GM23338 (cell line): ENCODE results near the gene SLC25A29. TPM values are rescaled to one million over a fixed set of nuclear protein-coding genes. Genes with fewer than 3 reads are reported as not detected.

Source experiments
- ATAC-seq: fragments of 200-7000 bp; cut with Tn5 transposase; 3 replicates; pipeline ENCODE4 v1.9.1; 2020
- DNase-seq: peaks from one replicate; pipeline ENCODE4 v3.0.0-alpha.2; 2015; ENCODE audit warnings: low spot score
- H2AFZ ChIP-seq: fragments of 200-600 bp; sonication (generic); 2 replicates; pipeline ENCODE4 v1.8.0; 2016; ENCODE audit warnings: antibody characterized with exemption, mild to moderate bottlenecking, moderate library complexity
- H3F3A ChIP-seq: fragments of 200-600 bp; sonication (generic); replicated peaks from 2 replicates; pipeline ENCODE4 v1.8.0; 2017; ENCODE audit warnings: antibody characterized with exemption, mixed run types, low read depth
- H3K27ac ChIP-seq: fragments of 200-600 bp; sonication (generic); 2 replicates; pipeline ENCODE4 v1.6.1; 2016; ENCODE audit warnings: low read depth
- H3K27me3 ChIP-seq: fragments of 200-600 bp; sonication (generic); 2 replicates; pipeline ENCODE4 v1.8.0; 2016; ENCODE audit warnings: mild to moderate bottlenecking, mixed run types, moderate library complexity; ENCODE audit not compliant: insufficient read depth
- H3K36me3 ChIP-seq: fragments of 200-600 bp; sonication (generic); 2 replicates; pipeline ENCODE4 v1.8.0; 2016; ENCODE audit warnings: mild to moderate bottlenecking; ENCODE audit not compliant: insufficient read depth
- H3K4me1 ChIP-seq: fragments of 200-600 bp; sonication (generic); 2 replicates; pipeline ENCODE4 v1.8.0; 2016; ENCODE audit warnings: mild to moderate bottlenecking, moderate library complexity; ENCODE audit not compliant: insufficient read depth
- H3K4me2 ChIP-seq: fragments of 200-600 bp; sonication (generic); 2 replicates; pipeline ENCODE4 v1.7.1; 2017; ENCODE audit warnings: mixed run types
- H3K4me3 ChIP-seq: fragments of 200-600 bp; sonication (generic); 2 replicates; pipeline ENCODE4 v1.6.1; 2016; ENCODE audit warnings: mixed run types
- H3K79me2 ChIP-seq: fragments of 200-600 bp; sonication (generic); replicated peaks from 2 replicates; pipeline ENCODE4 v1.8.0; 2017; ENCODE audit warnings: mild to moderate bottlenecking; ENCODE audit not compliant: insufficient read depth
- H3K9me2 ChIP-seq: fragments of 200-600 bp; sonication (generic); 2 replicates; pipeline ENCODE4 v1.8.0; 2017; ENCODE audit not compliant: insufficient read depth
- H4K20me1 ChIP-seq: fragments of 200-600 bp; sonication (generic); replicated peaks from 2 replicates; pipeline ENCODE4 v1.8.0; 2017; ENCODE audit warnings: mild to moderate bottlenecking; ENCODE audit not compliant: insufficient read depth
- H3K27ac Mint-ChIP-seq: 2 replicates; pipeline ENCODE4 v1.8.0; 2020; ENCODE audit warnings: inconsistent platforms, mild to moderate bottlenecking, moderate library complexity, mixed read lengths
- H3K27me3 Mint-ChIP-seq: 3 replicates; pipeline ENCODE4 v1.8.0; 2022; ENCODE audit warnings: low read depth, mild to moderate bottlenecking, moderate library complexity, mixed read lengths, inconsistent platforms; ENCODE audit not compliant: insufficient read depth, poor library complexity
- H3K36me3 Mint-ChIP-seq: 3 replicates; pipeline ENCODE4 v1.8.0; 2021; ENCODE audit warnings: low read depth, mild to moderate bottlenecking, inconsistent platforms, moderate library complexity, mixed read lengths
- H3K4me1 Mint-ChIP-seq: 3 replicates; pipeline ENCODE4 v1.8.0; 2020; ENCODE audit warnings: mild to moderate bottlenecking, inconsistent platforms, mixed read lengths
- H3K4me3 Mint-ChIP-seq: 3 replicates; pipeline ENCODE4 v1.8.0; 2021; ENCODE audit warnings: moderate library complexity, mild to moderate bottlenecking, inconsistent platforms, mixed read lengths
- H3K9me3 Mint-ChIP-seq: 3 replicates; pipeline ENCODE4 v1.8.0; 2020; ENCODE audit warnings: moderate library complexity, mild to moderate bottlenecking, inconsistent platforms, mixed read lengths
- CREB1 ChIP-seq: fragments of 250-450 bp; sonication (Bioruptor Pico); IDR thresholded peaks from 2 replicates; pipeline ENCODE4 v1.5.0; 2020; ENCODE audit warnings: low read depth, mild to moderate bottlenecking, moderate library complexity
- EZH2phosphoT487 ChIP-seq: fragments of 200-600 bp; sonication (generic); IDR thresholded peaks from one replicate; pipeline ENCODE4 v1.8.1; 2018; ENCODE audit warnings: antibody characterized with exemption; ENCODE audit not compliant: unreplicated experiment
- JUNB ChIP-seq: IDR thresholded peaks from one replicate; pipeline ENCODE4 v1.6.1; 2016; ENCODE audit warnings: antibody characterized with exemption; ENCODE audit not compliant: unreplicated experiment
- NANOG ChIP-seq: IDR thresholded peaks from 2 replicates; pipeline ENCODE4 v1.6.1; 2016; ENCODE audit warnings: antibody characterized with exemption, borderline replicate concordance
- POLR2AphosphoS5 ChIP-seq: IDR thresholded peaks from 2 replicates; pipeline ENCODE4 v1.6.1; 2016; ENCODE audit warnings: antibody characterized with exemption, low read depth
- STAT1 ChIP-seq: IDR thresholded peaks from one replicate; pipeline ENCODE4 v1.6.1; 2016; ENCODE audit warnings: antibody characterized with exemption; ENCODE audit not compliant: unreplicated experiment
- ZNF114 ChIP-seq: fragments of 250-450 bp; sonication (Bioruptor Pico); IDR thresholded peaks from 2 replicates; pipeline ENCODE4 v1.5.0; 2020; ENCODE audit warnings: mild to moderate bottlenecking, moderate library complexity
- ZNF331 ChIP-seq: fragments of 250-450 bp; sonication (Bioruptor Pico); IDR thresholded peaks from 2 replicates; pipeline ENCODE4 v1.5.0; 2020; ENCODE audit warnings: low read depth, mild to moderate bottlenecking, moderate library complexity
- polyA plus RNA-seq: library from polyadenylated mRNA; unstranded; fragments of >200 nt; fragmentation: Nextera tagmentation; extraction: Ambion mirVana; gene quantifications from 2 replicates; pipeline ENCODE4 v1.2.1, GENCODE V29; 2016
- total RNA-seq: library from RNA; depleted of rRNA; stranded (reverse); fragments of >200 nt; shearing (Covaris generic); gene quantifications from 2 replicates; pipeline ENCODE4 v1.2.3, GENCODE V29; 2014
- TF ChIP-seq, protein P1 (sequence below), 2 experiments: fragments of 200-600 bp in 1 of 2; sonication (generic) in 1 of 2; conservative IDR thresholded peaks; 2 replicates each; pipeline versions ENCODE4 v1.5.1 to v1.6.1; 2016 to 2017; ENCODE audit warnings: antibody characterized with exemption in 2 of 2, low read depth in 2 of 2, mild to moderate bottlenecking in 2 of 2, moderate library complexity in 1 of 2
- TF ChIP-seq, protein P2 (sequence below): fragments of 250-450 bp; sonication (Bioruptor Pico); IDR thresholded peaks from 2 replicates; pipeline ENCODE4 v1.5.0; 2020; ENCODE audit warnings: mild to moderate bottlenecking, moderate library complexity
- TF ChIP-seq, protein P3 (sequence below): IDR thresholded peaks from one replicate; pipeline ENCODE4 v1.6.1; 2018; ENCODE audit warnings: antibody characterized with exemption; ENCODE audit not compliant: unreplicated experiment

The SLC25A29 gene
- total and polyA plus RNA-seq, 2 experiments from 2014 or later, result 65.6 to 206 TPM

DNA sequence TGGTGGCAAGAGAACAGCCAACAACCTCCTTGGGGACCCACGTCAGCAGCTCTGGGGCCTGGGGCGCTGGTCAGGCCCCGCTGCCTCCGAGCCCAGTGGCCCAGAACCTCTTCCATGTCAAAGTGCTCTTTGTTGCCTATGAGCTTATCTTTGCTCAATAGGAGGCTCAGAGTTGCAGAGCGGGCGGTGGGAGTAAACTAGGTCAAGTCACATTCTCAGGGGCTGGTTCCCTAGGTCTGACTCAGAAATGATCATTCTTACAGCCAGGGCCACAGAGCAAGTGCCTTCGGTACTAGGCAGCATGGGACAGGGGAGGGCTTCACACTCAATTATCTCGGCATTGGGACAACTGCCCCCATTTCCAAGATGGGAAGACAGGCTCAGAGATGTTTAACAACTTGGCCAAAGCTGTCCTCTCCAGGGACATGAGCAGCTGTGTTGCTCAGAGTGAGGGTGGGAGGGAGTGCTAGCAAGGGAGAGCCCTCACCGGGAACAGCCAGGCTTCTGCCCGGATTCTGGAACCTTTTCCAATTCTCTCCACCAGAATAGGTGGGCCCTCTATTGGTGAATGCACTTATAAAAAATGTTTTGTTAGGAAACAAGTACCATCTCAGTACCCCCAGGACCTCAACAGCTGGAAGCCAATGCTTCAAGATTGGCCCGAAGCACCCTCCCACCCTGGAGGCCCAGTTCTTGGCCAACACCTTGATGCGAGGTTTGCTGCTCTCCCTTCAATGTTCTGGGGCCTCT is 11.9 kb downstream of the SLC25A29 start (continued):
- TF ChIP-seq, protein P1, sequence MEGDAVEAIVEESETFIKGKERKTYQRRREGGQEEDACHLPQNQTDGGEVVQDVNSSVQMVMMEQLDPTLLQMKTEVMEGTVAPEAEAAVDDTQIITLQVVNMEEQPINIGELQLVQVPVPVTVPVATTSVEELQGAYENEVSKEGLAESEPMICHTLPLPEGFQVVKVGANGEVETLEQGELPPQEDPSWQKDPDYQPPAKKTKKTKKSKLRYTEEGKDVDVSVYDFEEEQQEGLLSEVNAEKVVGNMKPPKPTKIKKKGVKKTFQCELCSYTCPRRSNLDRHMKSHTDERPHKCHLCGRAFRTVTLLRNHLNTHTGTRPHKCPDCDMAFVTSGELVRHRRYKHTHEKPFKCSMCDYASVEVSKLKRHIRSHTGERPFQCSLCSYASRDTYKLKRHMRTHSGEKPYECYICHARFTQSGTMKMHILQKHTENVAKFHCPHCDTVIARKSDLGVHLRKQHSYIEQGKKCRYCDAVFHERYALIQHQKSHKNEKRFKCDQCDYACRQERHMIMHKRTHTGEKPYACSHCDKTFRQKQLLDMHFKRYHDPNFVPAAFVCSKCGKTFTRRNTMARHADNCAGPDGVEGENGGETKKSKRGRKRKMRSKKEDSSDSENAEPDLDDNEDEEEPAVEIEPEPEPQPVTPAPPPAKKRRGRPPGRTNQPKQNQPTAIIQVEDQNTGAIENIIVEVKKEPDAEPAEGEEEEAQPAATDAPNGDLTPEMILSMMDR (conservative IDR thresholded peaks at IDR 0.05; ENCODE audit: low read depth in 2 of 2), result no peak
- TF ChIP-seq ZNF114 (no peak), JUNB (no peak), NANOG (no peak), STAT1 (no peak), CREB1 (CRISPR knock-in tag) (no peak)

DNA sequence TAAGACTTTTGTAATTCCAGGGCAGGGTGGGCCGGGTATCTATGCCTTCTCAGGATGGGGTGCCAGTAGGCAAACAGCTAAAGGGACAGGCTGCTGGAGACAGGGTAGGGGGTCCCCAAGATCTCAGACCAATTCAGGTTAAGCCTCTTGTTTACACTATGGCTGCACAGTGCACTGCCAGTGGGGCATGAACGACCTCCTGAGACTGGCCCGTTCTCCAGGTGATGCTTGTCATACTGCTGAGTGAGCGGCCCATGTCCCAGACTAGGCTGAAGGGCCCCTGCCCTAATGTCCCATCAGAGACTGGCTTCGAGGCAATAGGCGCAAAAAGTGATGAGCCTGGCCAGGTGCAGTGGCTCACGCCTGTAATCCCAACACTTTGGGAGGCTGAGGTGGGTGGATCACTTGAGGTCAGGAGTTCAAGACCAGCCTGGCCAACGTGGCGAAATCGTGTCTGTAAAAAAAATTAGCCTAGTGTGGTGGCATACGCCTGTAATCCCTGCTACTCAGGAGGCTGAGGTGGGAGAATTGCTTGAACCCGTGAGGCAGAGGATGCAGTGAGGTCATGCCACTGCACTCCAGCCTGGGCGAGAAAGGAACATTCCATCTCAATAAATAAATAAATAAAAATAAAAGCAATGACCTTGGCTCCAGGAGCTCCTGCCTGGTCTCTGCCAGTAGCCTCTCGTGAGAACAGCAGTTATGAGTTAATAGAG is 12.6 kb downstream of the SLC25A29 start:
- no peak for ATAC-seq
- H3K27me3 ChIP-seq, result no peaks in the 10 kb centered on the region
- H3F3A ChIP-seq, result peaks cover 10% of the 10 kb centered on the region; the same call in 1 of the 2 replicates
- H2AFZ ChIP-seq, result no peak overlapping the region
- peaks cover 34% of the 10 kb centered on the region for H4K20me1 ChIP-seq
- Mint-ChIP-seq H3K27me3 (peaks cover 8% of the 10 kb centered on the region), H3K9me3 (no peaks in the 10 kb centered on the region), H3K4me1 (peaks cover 20% of the 10 kb centered on the region), H3K27ac (no peak overlapping the region), H3K36me3 (peaks cover 53% of the 10 kb centered on the region), H3K4me3 (no peak overlapping the region)
- H3K36me3 ChIP-seq, result no peaks in the 10 kb centered on the region; the same call in 1 of the 2 replicates
- no peaks in the 10 kb centered on the region for H3K4me1 ChIP-seq
- 0 out of 2 replicates have a peak, but pooled peaks cover 2% of the 10 kb centered on the region for H3K79me2 ChIP-seq
- no peak for DNase-seq
- H3K27ac ChIP-seq, result no peak overlapping the region
- no peak overlapping the region for H3K4me2 ChIP-seq
- H3K4me3 ChIP-seq, result no peak overlapping the region
- no peaks in the 10 kb centered on the region for H3K9me2 ChIP-seq
- TF ChIP-seq EZH2phosphoT487, result no peak
- TF ChIP-seq, protein P2, sequence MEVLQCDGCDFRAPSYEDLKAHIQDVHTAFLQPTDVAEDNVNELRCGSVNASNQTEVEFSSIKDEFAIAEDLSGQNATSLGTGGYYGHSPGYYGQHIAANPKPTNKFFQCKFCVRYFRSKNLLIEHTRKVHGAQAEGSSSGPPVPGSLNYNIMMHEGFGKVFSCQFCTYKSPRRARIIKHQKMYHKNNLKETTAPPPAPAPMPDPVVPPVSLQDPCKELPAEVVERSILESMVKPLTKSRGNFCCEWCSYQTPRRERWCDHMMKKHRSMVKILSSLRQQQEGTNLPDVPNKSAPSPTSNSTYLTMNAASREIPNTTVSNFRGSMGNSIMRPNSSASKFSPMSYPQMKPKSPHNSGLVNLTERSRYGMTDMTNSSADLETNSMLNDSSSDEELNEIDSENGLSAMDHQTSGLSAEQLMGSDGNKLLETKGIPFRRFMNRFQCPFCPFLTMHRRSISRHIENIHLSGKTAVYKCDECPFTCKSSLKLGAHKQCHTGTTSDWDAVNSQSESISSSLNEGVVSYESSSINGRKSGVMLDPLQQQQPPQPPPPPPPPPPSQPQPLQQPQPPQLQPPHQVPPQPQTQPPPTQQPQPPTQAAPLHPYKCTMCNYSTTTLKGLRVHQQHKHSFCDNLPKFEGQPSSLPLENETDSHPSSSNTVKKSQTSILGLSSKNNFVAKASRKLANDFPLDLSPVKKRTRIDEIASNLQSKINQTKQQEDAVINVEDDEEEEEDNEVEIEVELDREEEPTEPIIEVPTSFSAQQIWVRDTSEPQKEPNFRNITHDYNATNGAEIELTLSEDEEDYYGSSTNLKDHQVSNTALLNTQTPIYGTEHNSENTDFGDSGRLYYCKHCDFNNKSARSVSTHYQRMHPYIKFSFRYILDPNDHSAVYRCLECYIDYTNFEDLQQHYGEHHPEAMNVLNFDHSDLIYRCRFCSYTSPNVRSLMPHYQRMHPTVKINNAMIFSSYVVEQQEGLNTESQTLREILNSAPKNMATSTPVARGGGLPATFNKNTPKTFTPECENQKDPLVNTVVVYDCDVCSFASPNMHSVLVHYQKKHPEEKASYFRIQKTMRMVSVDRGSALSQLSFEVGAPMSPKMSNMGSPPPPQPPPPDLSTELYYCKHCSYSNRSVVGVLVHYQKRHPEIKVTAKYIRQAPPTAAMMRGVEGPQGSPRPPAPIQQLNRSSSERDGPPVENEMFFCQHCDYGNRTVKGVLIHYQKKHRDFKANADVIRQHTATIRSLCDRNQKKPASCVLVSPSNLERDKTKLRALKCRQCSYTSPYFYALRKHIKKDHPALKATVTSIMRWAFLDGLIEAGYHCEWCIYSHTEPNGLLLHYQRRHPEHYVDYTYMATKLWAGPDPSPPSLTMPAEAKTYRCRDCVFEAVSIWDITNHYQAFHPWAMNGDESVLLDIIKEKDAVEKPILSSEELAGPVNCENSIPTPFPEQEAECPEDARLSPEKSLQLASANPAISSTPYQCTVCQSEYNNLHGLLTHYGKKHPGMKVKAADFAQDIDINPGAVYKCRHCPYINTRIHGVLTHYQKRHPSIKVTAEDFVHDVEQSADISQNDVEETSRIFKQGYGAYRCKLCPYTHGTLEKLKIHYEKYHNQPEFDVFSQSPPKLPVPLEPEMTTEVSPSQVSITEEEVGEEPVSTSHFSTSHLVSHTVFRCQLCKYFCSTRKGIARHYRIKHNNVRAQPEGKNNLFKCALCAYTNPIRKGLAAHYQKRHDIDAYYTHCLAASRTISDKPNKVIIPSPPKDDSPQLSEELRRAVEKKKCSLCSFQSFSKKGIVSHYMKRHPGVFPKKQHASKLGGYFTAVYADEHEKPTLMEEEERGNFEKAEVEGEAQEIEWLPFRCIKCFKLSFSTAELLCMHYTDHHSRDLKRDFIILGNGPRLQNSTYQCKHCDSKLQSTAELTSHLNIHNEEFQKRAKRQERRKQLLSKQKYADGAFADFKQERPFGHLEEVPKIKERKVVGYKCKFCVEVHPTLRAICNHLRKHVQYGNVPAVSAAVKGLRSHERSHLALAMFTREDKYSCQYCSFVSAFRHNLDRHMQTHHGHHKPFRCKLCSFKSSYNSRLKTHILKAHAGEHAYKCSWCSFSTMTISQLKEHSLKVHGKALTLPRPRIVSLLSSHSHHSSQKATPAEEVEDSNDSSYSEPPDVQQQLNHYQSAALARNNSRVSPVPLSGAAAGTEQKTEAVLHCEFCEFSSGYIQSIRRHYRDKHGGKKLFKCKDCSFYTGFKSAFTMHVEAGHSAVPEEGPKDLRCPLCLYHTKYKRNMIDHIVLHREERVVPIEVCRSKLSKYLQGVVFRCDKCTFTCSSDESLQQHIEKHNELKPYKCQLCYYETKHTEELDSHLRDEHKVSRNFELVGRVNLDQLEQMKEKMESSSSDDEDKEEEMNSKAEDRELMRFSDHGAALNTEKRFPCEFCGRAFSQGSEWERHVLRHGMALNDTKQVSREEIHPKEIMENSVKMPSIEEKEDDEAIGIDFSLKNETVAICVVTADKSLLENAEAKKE (CRISPR knock-in tag), result no peak
- no peak for TF ChIP-seq CREB1 (CRISPR knock-in tag)
- TF ChIP-seq, protein P3, sequence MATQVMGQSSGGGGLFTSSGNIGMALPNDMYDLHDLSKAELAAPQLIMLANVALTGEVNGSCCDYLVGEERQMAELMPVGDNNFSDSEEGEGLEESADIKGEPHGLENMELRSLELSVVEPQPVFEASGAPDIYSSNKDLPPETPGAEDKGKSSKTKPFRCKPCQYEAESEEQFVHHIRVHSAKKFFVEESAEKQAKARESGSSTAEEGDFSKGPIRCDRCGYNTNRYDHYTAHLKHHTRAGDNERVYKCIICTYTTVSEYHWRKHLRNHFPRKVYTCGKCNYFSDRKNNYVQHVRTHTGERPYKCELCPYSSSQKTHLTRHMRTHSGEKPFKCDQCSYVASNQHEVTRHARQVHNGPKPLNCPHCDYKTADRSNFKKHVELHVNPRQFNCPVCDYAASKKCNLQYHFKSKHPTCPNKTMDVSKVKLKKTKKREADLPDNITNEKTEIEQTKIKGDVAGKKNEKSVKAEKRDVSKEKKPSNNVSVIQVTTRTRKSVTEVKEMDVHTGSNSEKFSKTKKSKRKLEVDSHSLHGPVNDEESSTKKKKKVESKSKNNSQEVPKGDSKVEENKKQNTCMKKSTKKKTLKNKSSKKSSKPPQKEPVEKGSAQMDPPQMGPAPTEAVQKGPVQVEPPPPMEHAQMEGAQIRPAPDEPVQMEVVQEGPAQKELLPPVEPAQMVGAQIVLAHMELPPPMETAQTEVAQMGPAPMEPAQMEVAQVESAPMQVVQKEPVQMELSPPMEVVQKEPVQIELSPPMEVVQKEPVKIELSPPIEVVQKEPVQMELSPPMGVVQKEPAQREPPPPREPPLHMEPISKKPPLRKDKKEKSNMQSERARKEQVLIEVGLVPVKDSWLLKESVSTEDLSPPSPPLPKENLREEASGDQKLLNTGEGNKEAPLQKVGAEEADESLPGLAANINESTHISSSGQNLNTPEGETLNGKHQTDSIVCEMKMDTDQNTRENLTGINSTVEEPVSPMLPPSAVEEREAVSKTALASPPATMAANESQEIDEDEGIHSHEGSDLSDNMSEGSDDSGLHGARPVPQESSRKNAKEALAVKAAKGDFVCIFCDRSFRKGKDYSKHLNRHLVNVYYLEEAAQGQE, result no peak
- TF ChIP-seq POLR2AphosphoS5, result no peak
- TF ChIP-seq NANOG, result no peak
- no peak for TF ChIP-seq ZNF331 (CRISPR knock-in tag)
